Mesodermal cell (in vitro differentiated cells): ENCODE data around the gene BLOC1S2.
A peak's percentile ranks its signal among the peaks of the same experiment; 100 is the strongest.

Source experiments
- H3K27ac ChIP-seq: 2 replicates; pipeline ENCODE4 v1.7.0; 2013; ENCODE audit warnings: mild to moderate bottlenecking, low read depth, low read length, moderate library complexity; ENCODE audit not compliant: severe bottlenecking
- H3K36me3 ChIP-seq: 2 replicates; pipeline ENCODE4 v1.7.1; 2013; ENCODE audit warnings: mild to moderate bottlenecking, low read length, moderate library complexity; ENCODE audit not compliant: control insufficient read depth, insufficient read depth
- H3K4me1 ChIP-seq: one replicate; pipeline ENCODE4 v1.7.1; 2013; ENCODE audit warnings: mild to moderate bottlenecking, low read length; ENCODE audit not compliant: insufficient read depth, control insufficient read depth, poor library complexity, severe bottlenecking
- H3K4me3 ChIP-seq: 2 replicates; pipeline ENCODE4 v1.7.0; 2013; ENCODE audit warnings: low read length, control low read depth, mild to moderate bottlenecking; ENCODE audit not compliant: insufficient read depth, poor library complexity, severe bottlenecking; ENCODE audit errors: extremely low read depth
- H3K9me3 ChIP-seq: 2 replicates; pipeline ENCODE4 v1.7.1; 2013; ENCODE audit warnings: mild to moderate bottlenecking, low read length, moderate library complexity; ENCODE audit not compliant: control insufficient read depth
- WGBS, 2 experiments: methylation state at CpG; one replicate each; pipeline ENCODE4 v1.1.5; 2013; ENCODE audit warnings: missing lambda C conversion rate in 2 of 2; ENCODE audit not compliant: insufficient coverage in 2 of 2; 5-methylcytosine and 5-hydroxymethylcytosine counted together

BLOC1S2 gene

DNA sequence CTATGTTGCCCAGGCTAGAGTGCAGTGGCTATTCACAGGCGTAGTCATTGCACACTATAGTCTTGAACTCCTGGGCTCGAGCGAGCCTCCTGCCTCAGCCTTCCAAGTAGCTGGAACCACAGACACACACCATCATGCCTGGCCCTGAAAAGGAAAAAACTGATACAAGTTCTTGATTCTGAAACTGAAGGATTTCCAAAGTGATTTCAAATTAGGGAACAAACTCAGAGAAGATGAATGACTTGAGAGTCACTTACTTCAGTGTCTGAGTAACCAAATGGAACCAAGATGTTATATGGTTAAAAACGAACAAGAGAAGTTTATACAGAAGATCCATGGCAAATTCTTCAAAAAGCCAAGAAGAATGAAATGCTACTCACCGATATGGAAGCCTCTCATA, 33.4 kb downstream of the BLOC1S2 start:
- no peaks in the 10 kb centered on the region for H3K9me3 ChIP-seq
- WGBS, 2 experiments = 96 to 100% methylated on average over 4 to 5 of the region's 5 CpGs
- no peaks in the 10 kb centered on the region for H3K4me1 ChIP-seq
- peaks cover 78% of the 10 kb centered on the region for H3K36me3 ChIP-seq
- no peak overlapping the region for H3K4me3 ChIP-seq
- H3K27ac ChIP-seq = no peak overlapping the region

DNA sequence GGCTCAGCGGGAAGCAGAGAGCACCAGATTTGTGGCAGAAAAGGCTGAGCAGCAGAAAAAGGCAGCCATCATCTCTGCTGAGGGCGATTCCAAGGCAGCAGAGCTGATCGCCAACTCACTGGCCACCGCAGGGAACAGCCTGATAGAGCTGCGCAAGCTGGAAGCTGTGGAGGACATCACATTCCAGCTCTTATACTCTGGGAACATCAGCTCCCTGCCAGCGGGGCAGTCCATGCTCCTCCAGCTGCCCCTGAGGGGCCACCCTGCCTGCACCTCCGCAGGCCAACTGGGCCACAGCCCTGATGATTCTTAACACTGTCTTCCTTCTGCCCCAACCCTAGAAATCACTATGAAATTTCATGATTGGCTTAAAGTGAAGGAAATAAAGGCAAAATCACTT, 37.7 kb downstream of the BLOC1S2 start:
- H3K27ac ChIP-seq = no peak overlapping the region
- H3K36me3 ChIP-seq = peaks cover 66% of the 10 kb centered on the region
- H3K4me1 ChIP-seq = peaks cover 9% of the 10 kb centered on the region
- no peak overlapping the region for H3K4me3 ChIP-seq
- WGBS, 2 experiments = 96% methylated on average over 6 of the region's 7 CpGs
- no peaks in the 10 kb centered on the region for H3K9me3 ChIP-seq

DNA sequence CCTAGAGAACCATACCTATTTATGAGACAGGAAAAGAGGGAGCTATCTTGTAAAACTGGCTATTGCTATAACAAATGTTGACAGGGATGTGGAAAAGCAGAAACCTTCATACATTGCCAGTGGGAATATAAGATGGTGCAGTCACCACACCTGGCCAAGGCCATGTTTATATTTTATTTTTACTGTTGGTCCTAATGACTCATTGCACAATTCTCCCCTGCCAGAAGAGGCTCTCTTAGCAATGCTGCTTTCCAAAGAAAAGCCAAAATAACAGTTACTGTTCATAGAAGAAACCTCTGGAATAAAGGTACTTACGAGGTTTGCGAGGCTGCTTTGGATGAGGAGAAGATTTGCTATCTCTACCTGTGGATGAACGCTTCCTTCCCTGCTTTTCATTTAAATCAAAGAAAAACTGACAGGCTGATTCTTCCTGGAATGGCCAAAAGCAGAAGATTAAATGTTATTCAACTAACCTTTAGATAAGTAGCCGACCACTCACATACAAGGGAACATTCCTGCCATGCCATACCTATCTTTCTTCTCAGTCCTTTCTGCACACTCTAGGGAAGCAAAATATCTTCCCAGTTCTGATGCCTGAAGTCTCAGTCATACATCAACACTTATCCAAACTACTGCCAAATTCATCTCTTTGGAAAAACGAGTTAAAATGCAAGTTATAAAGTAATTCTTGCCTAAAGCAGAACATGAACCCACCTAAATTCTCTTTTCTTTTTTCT, 40.8 kb downstream of the BLOC1S2 start:
- Histone ChIP-seq H3K9me3 (no peaks in the 10 kb centered on the region), H3K27ac (peak overlapping the region; percentile 20), H3K4me1 (peaks cover 9% of the 10 kb centered on the region), H3K4me3 (no peak overlapping the region), H3K36me3 (peaks cover 74% of the 10 kb centered on the region)
- 93 to 100% methylated on average over 2 to 5 of the region's 5 CpGs for WGBS, 2 experiments

DNA sequence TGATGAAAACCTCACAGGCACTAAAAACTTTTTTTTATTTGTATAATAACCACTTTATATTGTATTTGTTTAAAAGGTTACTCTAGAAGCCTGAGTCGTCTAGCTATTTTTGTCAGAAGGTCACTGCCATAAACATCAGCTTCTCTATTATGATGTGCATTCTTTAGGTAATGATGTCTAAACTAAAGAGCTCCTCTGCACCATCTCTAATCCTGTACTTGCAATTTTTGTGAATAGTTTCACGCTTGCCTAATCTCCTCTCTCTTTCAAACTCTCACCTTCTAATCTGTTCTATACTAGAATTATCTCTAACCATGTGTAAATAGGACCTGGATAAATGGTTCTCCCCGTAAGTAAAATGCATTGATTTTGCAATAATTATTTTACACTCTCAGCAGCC, 46.6 kb downstream of the BLOC1S2 start:
- Histone ChIP-seq H3K4me1 (no peaks in the 10 kb centered on the region), H3K36me3 (peaks cover 75% of the 10 kb centered on the region), H3K27ac (no peak overlapping the region), H3K4me3 (no peak overlapping the region), H3K9me3 (no peaks in the 10 kb centered on the region)
- WGBS, 2 experiments = no CpG with 5 or more reads among the region's 3 CpGs

DNA sequence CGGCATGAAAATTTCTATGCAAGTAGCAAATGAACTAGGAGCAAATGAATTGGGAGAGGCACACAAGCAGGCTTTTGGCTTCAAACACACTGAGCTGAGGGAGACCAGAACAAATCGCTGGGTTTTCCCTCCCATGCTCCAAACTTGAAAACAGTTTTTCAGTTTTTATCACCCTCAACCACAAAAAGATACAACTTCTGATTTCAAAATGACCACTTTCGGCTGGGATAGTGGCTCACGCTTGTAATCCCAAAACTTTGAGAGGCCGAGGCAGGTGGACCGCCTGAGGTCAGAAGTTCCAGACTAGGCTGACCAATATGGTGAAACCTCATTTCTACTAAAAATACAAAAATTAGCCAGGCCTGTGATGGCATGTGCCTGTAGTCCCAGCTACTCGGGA, 48.1 kb downstream of the BLOC1S2 start:
- Histone ChIP-seq H3K9me3 (no peaks in the 10 kb centered on the region), H3K27ac (no peak overlapping the region), H3K36me3 (peaks cover 79% of the 10 kb centered on the region), H3K4me3 (no peak overlapping the region), H3K4me1 (no peaks in the 10 kb centered on the region)
- 89 to 97% methylated on average over 5 to 7 of the region's 7 CpGs for WGBS, 2 experiments

DNA sequence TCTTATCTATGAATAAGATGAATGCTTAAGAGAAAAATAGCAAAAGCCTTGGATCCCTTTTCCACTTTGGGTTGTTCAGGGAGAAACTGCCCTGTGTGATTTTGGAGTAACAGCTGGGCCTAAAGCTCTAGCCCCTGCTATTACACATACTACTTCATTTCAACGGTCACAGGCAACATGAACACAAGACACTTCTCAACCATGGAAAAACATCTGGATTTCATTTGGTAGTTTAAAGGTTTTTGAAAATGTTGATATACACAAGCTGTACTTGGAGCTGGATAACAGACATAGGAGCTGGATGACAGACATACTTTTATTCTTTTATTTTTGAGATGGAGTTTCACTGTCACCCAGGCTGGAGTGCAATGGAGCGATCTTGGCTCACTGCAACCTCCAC, 54.4 kb downstream of the BLOC1S2 start:
- Histone ChIP-seq H3K4me3 (no peak overlapping the region), H3K27ac (no peak overlapping the region), H3K4me1 (no peaks in the 10 kb centered on the region), H3K36me3 (peaks cover 50% of the 10 kb centered on the region), H3K9me3 (no peaks in the 10 kb centered on the region)
- WGBS, 2 experiments = 89 to 100% methylated on average over 1 of the region's 2 CpGs

DNA sequence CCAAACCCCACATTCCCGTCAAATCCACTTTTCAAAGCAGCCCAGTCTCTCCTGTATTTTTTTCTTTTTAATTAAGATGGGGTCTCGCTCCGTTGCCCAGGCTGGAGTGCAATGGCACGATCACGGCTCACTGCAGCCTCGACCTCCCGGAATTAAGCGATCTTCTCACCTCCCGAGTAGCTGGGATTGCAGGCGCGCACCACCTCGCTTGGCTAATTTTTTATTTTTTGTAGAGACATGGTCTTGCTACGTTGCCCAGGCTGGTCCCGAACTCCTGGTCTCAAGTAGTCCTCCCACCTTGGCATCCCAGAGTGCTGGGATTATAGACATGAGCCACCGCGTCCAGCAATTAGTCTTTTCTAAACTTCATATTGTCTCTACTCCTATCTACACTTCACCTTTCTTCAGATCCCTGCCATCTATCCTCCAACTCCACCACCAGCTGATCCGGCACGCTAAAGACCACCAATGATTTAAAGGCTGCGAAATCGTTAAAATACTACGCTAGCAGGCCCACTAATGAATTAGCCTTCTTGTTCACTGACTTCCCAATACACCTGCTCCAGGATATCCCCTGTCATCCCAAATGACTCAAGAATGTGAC, 56.6 kb downstream of the BLOC1S2 start:
- peaks cover 38% of the 10 kb centered on the region for H3K36me3 ChIP-seq
- H3K4me3 ChIP-seq = peak overlapping the region; percentile 92
- WGBS, 2 experiments = 77 to 78% methylated on average over 20 to 21 of the region's 21 CpGs
- H3K9me3 ChIP-seq = no peaks in the 10 kb centered on the region
- H3K4me1 ChIP-seq = no peaks in the 10 kb centered on the region
- H3K27ac ChIP-seq = peak overlapping the region; percentile 54

DNA sequence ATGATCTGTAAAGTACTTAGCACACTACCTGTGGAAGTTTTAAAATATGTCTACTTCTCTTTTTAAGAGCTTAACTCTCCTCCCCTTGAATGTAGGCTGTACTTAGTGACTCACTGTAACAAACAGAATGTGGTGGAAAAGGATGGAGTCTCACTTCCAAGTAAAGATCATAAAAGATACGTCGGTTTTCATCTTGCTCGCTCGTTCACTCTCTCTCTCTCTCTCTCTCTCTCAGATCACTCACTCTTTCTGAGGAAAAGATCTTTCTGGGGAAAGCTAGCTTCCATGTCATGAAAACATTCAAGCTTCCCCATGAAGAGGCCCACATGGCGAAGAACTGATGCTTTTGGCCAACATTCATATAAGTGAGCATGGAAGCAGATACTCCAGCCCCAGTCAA, 62.6 kb downstream of the BLOC1S2 start:
- no peaks in the 10 kb centered on the region for H3K4me1 ChIP-seq
- WGBS, 2 experiments = 86 to 100% methylated on average over 1 to 5 of the region's 5 CpGs
- no peak overlapping the region for H3K27ac ChIP-seq
- no peaks in the 10 kb centered on the region for H3K9me3 ChIP-seq
- no peak overlapping the region for H3K4me3 ChIP-seq
- peaks cover 52% of the 10 kb centered on the region for H3K36me3 ChIP-seq
